H9 (cell line): Measurements from ENCODE around the gene FSIP1. TPM values are rescaled to one million over a fixed set of nuclear protein-coding genes. Genes with fewer than 3 reads are reported as not detected.

Experiments used
- DNase-seq: peaks from one replicate; pipeline ENCODE4 v3.0.0-alpha.2; 2017
- H2AFZ ChIP-seq: one replicate; pipeline ENCODE4 v1.6.1; 2013; ENCODE audit warnings: mild to moderate bottlenecking, low read length, control low read depth, moderate library complexity
- H2AK5ac ChIP-seq: 2 replicates; pipeline ENCODE4 v1.6.1; 2013; ENCODE audit warnings: low read length, control low read depth, mixed read lengths; ENCODE audit not compliant: insufficient read length
- H2BK120ac ChIP-seq: one replicate; pipeline ENCODE4 v1.6.1; 2013; ENCODE audit warnings: low read depth, mild to moderate bottlenecking, low read length, control low read depth, inconsistent platforms; ENCODE audit not compliant: poor library complexity, severe bottlenecking
- H2BK12ac ChIP-seq: 2 replicates; pipeline ENCODE4 v1.6.1; 2013; ENCODE audit warnings: low read length, control low read depth, mixed read lengths, low read depth; ENCODE audit not compliant: insufficient read length
- H2BK15ac ChIP-seq: 2 replicates; pipeline ENCODE4 v1.6.1; 2013; ENCODE audit warnings: low read depth, low read length, control low read depth
- H2BK20ac ChIP-seq: one replicate; pipeline ENCODE4 v1.6.1; 2013; ENCODE audit warnings: low read depth, mild to moderate bottlenecking, low read length, control low read depth, inconsistent platforms; ENCODE audit not compliant: poor library complexity, severe bottlenecking
- H2BK5ac ChIP-seq: 2 replicates; pipeline ENCODE4 v1.6.1; 2013; ENCODE audit warnings: low read length, control low read depth, mixed read lengths; ENCODE audit not compliant: insufficient read length
- H3K14ac ChIP-seq: 2 replicates; pipeline ENCODE4 v1.6.1; 2013; ENCODE audit warnings: low read length, control low read depth; ENCODE audit not compliant: insufficient read depth
- H3K18ac ChIP-seq: 2 replicates; pipeline ENCODE4 v1.6.1; 2013; ENCODE audit warnings: low read depth, mild to moderate bottlenecking, mixed read lengths, low read length, control low read depth; ENCODE audit not compliant: insufficient read length
- H3K23ac ChIP-seq: 2 replicates; pipeline ENCODE4 v1.6.1; 2013; ENCODE audit warnings: low read length, control low read depth, mixed read lengths, low read depth; ENCODE audit not compliant: insufficient read length
- H3K23me2 ChIP-seq: 2 replicates; pipeline ENCODE4 v1.6.1; 2013; ENCODE audit warnings: low read depth, mild to moderate bottlenecking, mixed read lengths, low read length, control low read depth; ENCODE audit not compliant: insufficient read length, poor library complexity, severe bottlenecking
- H3K27ac ChIP-seq: 2 replicates; pipeline ENCODE4 v1.5.1; 2013; ENCODE audit warnings: low read length, control low read depth, mixed read lengths, low read depth; ENCODE audit not compliant: insufficient read length
- H3K27me3 ChIP-seq: 2 replicates; pipeline ENCODE4 v1.6.1; 2013; ENCODE audit warnings: low read length, control low read depth, inconsistent platforms; ENCODE audit not compliant: insufficient read depth
- H3K4ac ChIP-seq: 2 replicates; pipeline ENCODE4 v1.6.1; 2013; ENCODE audit warnings: low read depth, mild to moderate bottlenecking, control low read depth, inconsistent platforms, low read length, moderate library complexity
- H3K4me1 ChIP-seq: 2 replicates; pipeline ENCODE4 v1.6.1; 2013; ENCODE audit warnings: low read length, control low read depth, inconsistent platforms; ENCODE audit not compliant: insufficient read depth
- H3K4me2 ChIP-seq: 2 replicates; pipeline ENCODE4 v1.6.1; 2013; ENCODE audit warnings: low read length, control low read depth, mixed read lengths; ENCODE audit not compliant: insufficient read length, insufficient read depth
- H3K56ac ChIP-seq: 2 replicates; pipeline ENCODE4 v1.6.1; 2013; ENCODE audit warnings: low read depth, mild to moderate bottlenecking, mixed read lengths, low read length, control low read depth; ENCODE audit not compliant: insufficient read length
- H3K79me1 ChIP-seq: 2 replicates; pipeline ENCODE4 v1.6.1; 2013; ENCODE audit warnings: low read depth, mild to moderate bottlenecking, moderate library complexity, low read length, control low read depth, inconsistent platforms; ENCODE audit not compliant: insufficient read depth, poor library complexity, severe bottlenecking
- H3K79me2 ChIP-seq: 2 replicates; pipeline ENCODE4 v1.6.1; 2013; ENCODE audit warnings: low read length, control low read depth, inconsistent platforms; ENCODE audit not compliant: insufficient read depth
- H3K9ac ChIP-seq: 2 replicates; pipeline ENCODE4 v1.6.1; 2013; ENCODE audit warnings: low read length, control low read depth, mixed read lengths; ENCODE audit not compliant: insufficient read length; ENCODE audit errors: extremely low read depth
- H3K9me3 ChIP-seq: one replicate; pipeline ENCODE4 v1.6.1; 2013; ENCODE audit warnings: low read depth, low read length, inconsistent platforms; ENCODE audit not compliant: control insufficient read depth
- H3T11ph ChIP-seq: one replicate; pipeline ENCODE4 v1.6.1; 2013; ENCODE audit warnings: mild to moderate bottlenecking, low read length, control low read depth, inconsistent platforms
- H4K20me1 ChIP-seq: one replicate; pipeline ENCODE4 v1.6.1; 2013; ENCODE audit not compliant: control insufficient read depth, insufficient read length, insufficient read depth
- H4K5ac ChIP-seq: 2 replicates; pipeline ENCODE4 v1.6.1; 2013; ENCODE audit warnings: low read depth, mild to moderate bottlenecking, mixed read lengths, low read length, control low read depth; ENCODE audit not compliant: insufficient read length
- H4K8ac ChIP-seq: replicated peaks from 2 replicates; pipeline ENCODE4 v1.6.1; 2013; ENCODE audit warnings: low read length, control low read depth, mixed read lengths, low read depth; ENCODE audit not compliant: insufficient read length
- H4K91ac ChIP-seq: 2 replicates; pipeline ENCODE4 v1.6.1; 2013; ENCODE audit warnings: low read depth, mild to moderate bottlenecking, moderate library complexity, mixed read lengths, low read length, control low read depth; ENCODE audit not compliant: insufficient read length
- H3K27ac Mint-ChIP-seq, 3 experiments: 2 replicates in 2 of 3; 3 replicates in 1 of 3; pipeline ENCODE4 v1.8.0; 2020 to 2021; ENCODE audit warnings: mixed read lengths in 3 of 3, mild to moderate bottlenecking in 1 of 3, moderate library complexity in 1 of 3
- H3K27me3 Mint-ChIP-seq: 2 replicates; pipeline ENCODE4 v1.8.0; 2021; ENCODE audit warnings: low read depth, mild to moderate bottlenecking, moderate library complexity, mixed read lengths
- H3K36me3 Mint-ChIP-seq, 3 experiments: 2 replicates in 2 of 3; 3 replicates in 1 of 3; pipeline ENCODE4 v1.8.0; 2020 to 2021; ENCODE audit warnings: low read depth in 3 of 3, mixed read lengths in 3 of 3; ENCODE audit not compliant: insufficient read depth in 1 of 3
- H3K4me1 Mint-ChIP-seq, 2 experiments: 2 replicates each; pipeline ENCODE4 v1.8.0; 2020; ENCODE audit warnings: mixed read lengths in 2 of 2
- H3K4me3 Mint-ChIP-seq, 2 experiments: 2 replicates in 1 of 2; 3 replicates in 1 of 2; pipeline ENCODE4 v1.8.0; 2020 to 2021; ENCODE audit warnings: mild to moderate bottlenecking in 2 of 2, mixed read lengths in 2 of 2, moderate library complexity in 1 of 2
- H3K9me3 Mint-ChIP-seq, 2 experiments: 2 replicates in 1 of 2; 3 replicates in 1 of 2; pipeline ENCODE4 v1.8.0; 2020; ENCODE audit warnings: mild to moderate bottlenecking in 2 of 2, mixed read lengths in 2 of 2, moderate library complexity in 1 of 2
- WGBS: extraction: QIAGEN DNeasy Blood & Tissue Kit; methylation state at CpG from one replicate; pipeline ENCODE4 v1.1.7; 2013; ENCODE audit warnings: missing lambda C conversion rate, low lambda C conversion rate, mixed read lengths; ENCODE audit not compliant: insufficient read length; ENCODE audit errors: extremely low coverage; 5-methylcytosine and 5-hydroxymethylcytosine counted together
- total RNA-seq: library from RNA; stranded (reverse); gene quantifications from 2 replicates; pipeline ENCODE4 v1.2.1, GENCODE V29; 2021
- TF ChIP-seq, protein P1 (sequence below): fragments of 200-600 bp; sonication (generic); conservative IDR thresholded peaks from 3 replicates; pipeline ENCODE4 v1.8.0; 2021; ENCODE audit warnings: antibody characterized with exemption, mild to moderate bottlenecking

FSIP1 gene
- total RNA-seq, 1 experiment from 2014 or later = 0.96 TPM

DNA sequence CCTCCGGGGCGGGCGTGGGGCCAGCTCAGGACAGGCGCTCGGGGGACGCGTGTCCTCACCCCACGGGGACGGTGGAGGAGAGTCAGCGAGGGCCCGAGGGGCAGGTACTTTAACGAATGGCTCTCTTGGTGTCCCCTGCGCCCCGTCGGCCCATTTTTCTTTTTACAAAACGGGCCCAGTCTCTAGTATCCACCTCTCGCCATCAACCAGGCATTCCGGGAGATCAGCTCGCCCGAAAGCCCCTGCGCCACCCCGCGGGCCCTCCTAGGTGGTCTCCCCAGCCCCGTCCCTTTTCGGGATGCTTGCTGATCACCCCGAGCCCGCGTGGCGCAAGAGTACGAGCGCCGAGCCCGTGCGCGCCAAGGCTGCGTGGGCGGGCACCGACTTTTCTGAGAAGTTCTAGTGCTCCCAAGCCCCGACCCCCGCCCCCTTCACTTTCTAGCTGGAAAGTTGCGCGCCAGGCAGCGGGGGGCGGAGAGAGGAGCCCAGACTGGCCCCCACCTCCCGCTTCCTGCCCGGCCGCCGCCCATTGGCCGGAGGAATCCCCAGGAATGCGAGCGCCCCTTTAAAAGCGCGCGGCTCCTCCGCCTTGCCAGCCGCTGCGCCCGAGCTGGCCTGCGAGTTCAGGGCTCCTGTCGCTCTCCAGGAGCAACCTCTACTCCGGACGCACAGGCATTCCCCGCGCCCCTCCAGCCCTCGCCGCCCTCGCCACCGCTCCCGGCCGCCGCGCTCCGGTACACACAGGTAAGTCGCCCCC is 202.0 kb downstream of the FSIP1 start, which contains the start of gene THBS1:
Gene THBS1 (plus strand): TSS at position 595 of the 757 bp plus-strand sequence. CDS start 779 bp downstream, outside the sequence.
- peak within 1 kb of the TSS; percentile 76 to 99 (median 95); a peak in 6 of 7 replicates for H3K27ac Mint-ChIP-seq
- no peaks in the 10 kb centered on the region; the same call in 1 of the 2 replicates for H3K79me2 ChIP-seq

More for the DNA sequence above, 202.0 kb downstream of the FSIP1 start, which contains the start of gene THBS1:
- no peak within 1 kb of the TSS for H3K56ac ChIP-seq
- no peak within 1 kb of the TSS for H2BK5ac ChIP-seq
- H2AK5ac ChIP-seq = no peak within 1 kb of the TSS
- H2BK20ac ChIP-seq = no peak within 1 kb of the TSS
- H3K36me3 Mint-ChIP-seq = peaks cover 23 to 40% (median 38%) of the 10 kb centered on the region in 3 experiments; a peak in 6 of 7 replicates
- TF ChIP-seq, protein P1, sequence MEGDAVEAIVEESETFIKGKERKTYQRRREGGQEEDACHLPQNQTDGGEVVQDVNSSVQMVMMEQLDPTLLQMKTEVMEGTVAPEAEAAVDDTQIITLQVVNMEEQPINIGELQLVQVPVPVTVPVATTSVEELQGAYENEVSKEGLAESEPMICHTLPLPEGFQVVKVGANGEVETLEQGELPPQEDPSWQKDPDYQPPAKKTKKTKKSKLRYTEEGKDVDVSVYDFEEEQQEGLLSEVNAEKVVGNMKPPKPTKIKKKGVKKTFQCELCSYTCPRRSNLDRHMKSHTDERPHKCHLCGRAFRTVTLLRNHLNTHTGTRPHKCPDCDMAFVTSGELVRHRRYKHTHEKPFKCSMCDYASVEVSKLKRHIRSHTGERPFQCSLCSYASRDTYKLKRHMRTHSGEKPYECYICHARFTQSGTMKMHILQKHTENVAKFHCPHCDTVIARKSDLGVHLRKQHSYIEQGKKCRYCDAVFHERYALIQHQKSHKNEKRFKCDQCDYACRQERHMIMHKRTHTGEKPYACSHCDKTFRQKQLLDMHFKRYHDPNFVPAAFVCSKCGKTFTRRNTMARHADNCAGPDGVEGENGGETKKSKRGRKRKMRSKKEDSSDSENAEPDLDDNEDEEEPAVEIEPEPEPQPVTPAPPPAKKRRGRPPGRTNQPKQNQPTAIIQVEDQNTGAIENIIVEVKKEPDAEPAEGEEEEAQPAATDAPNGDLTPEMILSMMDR = no peak; the same call in 1 of the 3 replicates
- peaks cover 24% of the 10 kb centered on the region for H3K27me3 Mint-ChIP-seq
- peak within 1 kb of the TSS; percentile 97 for H3K18ac ChIP-seq
- no peaks in the 10 kb centered on the region for H4K20me1 ChIP-seq
- peak within 1 kb of the TSS; percentile 65 for H4K91ac ChIP-seq
- no peak within 1 kb of the TSS for H2AFZ ChIP-seq
- no peaks in the 10 kb centered on the region for H3K79me1 ChIP-seq
- peaks cover 33 to 44% of the 10 kb centered on the region in 2 experiments for H3K4me1 Mint-ChIP-seq
- H3K4ac ChIP-seq = peak within 1 kb of the TSS; percentile 39; the same call in 1 of the 2 replicates
- H2BK15ac ChIP-seq = no peak within 1 kb of the TSS
- H3K27ac ChIP-seq = peak within 1 kb of the TSS; percentile 6
- DNase-seq = peak; percentile 96
- H4K5ac ChIP-seq = peak within 1 kb of the TSS; percentile 39
- peaks cover 0 to 5% of the 10 kb centered on the region in 2 experiments; a peak in 2 of 5 replicates for H3K9me3 Mint-ChIP-seq
- peak within 1 kb of the TSS; percentile 55 for H3T11ph ChIP-seq
- H3K9me3 ChIP-seq = no peaks in the 10 kb centered on the region
- H3K9ac ChIP-seq = peak within 1 kb of the TSS; percentile 76
- H3K23me2 ChIP-seq = peaks cover 15% of the 10 kb centered on the region
- H3K23ac ChIP-seq = no peak within 1 kb of the TSS
- H3K4me2 ChIP-seq = peak within 1 kb of the TSS; percentile 90
- H2BK12ac ChIP-seq = no peak within 1 kb of the TSS
- H3K4me3 Mint-ChIP-seq = peak within 1 kb of the TSS; percentile 90 to 91
- peak within 1 kb of the TSS; percentile 98 for H2BK120ac ChIP-seq
- H3K27me3 ChIP-seq = no peaks in the 10 kb centered on the region
- peak within 1 kb of the TSS; percentile 96 for H3K14ac ChIP-seq
- H4K8ac ChIP-seq = no peak within 1 kb of the TSS
- no peaks in the 10 kb centered on the region; the same call in 1 of the 2 replicates for H3K4me1 ChIP-seq
- WGBS = no CpG with 5 or more reads among the region's 74 CpGs
